IMR-90 (cell line): ENCODE results near the gene KRTAP4-2. TPM values are rescaled to one million over a fixed set of nuclear protein-coding genes. Genes with fewer than 3 reads are reported as not detected.

Source experiments
- ATAC-seq: fragments of 200-7000 bp; cut with Tn5 transposase; 2 replicates; pipeline ENCODE4 v1.9.1; 2020; ENCODE audit warnings: low read depth, mild to moderate bottlenecking, moderate library complexity
- BruUV-seq: library from RNA; stranded (reverse); fragments of 400-500 nt; replicated peaks from 2 replicates; lab custom pipeline; 2021; lab: Mats Ljungman, UMichigan
- CTCF ChIA-PET: fragments of 300-600 bp; formaldehyde crosslinking; extraction: SDS; loops from one replicate; lab custom pipeline; 2021; ENCODE audit warnings: antibody characterized with exemption; lab: Yijun Ruan, JAX
- POLR2A ChIA-PET: fragments of 300-600 bp; sonication (Branson Sonifier 250); formaldehyde crosslinking; loops from one replicate; lab custom pipeline; 2022; ENCODE audit warnings: antibody characterized with exemption; ENCODE audit not compliant: unreplicated experiment; lab: Charles Lee
- DNase-seq: peaks from one replicate; pipeline ENCODE4 v3.0.0; 2013
- H2AFZ ChIP-seq: replicated peaks from 2 replicates; pipeline ENCODE3; 2013; ENCODE audit warnings: low read length, mild to moderate bottlenecking; ENCODE audit not compliant: poor library complexity
- H2AK5ac ChIP-seq: 2 replicates; pipeline ENCODE4 v1.6.1; 2013; ENCODE audit warnings: low read depth, low read length, inconsistent platforms
- H2AK9ac ChIP-seq: replicated peaks from 2 replicates; pipeline ENCODE3; 2013; ENCODE audit warnings: mild to moderate bottlenecking, low read depth, low read length, moderate library complexity; ENCODE audit not compliant: poor library complexity
- H2BK120ac ChIP-seq: 2 replicates; pipeline ENCODE4 v1.6.1; 2013; ENCODE audit warnings: low read depth, low read length, inconsistent platforms
- H2BK15ac ChIP-seq: 3 replicates; pipeline ENCODE4 v1.6.1; 2013; ENCODE audit warnings: low read depth, low read length, inconsistent platforms
- H2BK20ac ChIP-seq: 2 replicates; pipeline ENCODE4 v1.6.1; 2013; ENCODE audit warnings: low read depth, mild to moderate bottlenecking, inconsistent platforms, low read length, moderate library complexity
- H2BK5ac ChIP-seq: 2 replicates; pipeline ENCODE4 v1.6.1; 2013; ENCODE audit warnings: mild to moderate bottlenecking, low read depth, low read length, inconsistent platforms; ENCODE audit not compliant: poor library complexity, severe bottlenecking
- H3K14ac ChIP-seq: replicated peaks from 2 replicates; pipeline ENCODE4 v1.6.1; 2013; ENCODE audit warnings: low read depth, low read length, inconsistent platforms
- H3K18ac ChIP-seq: 2 replicates; pipeline ENCODE4 v1.6.1; 2013; ENCODE audit warnings: low read depth, low read length, control low read depth
- H3K23ac ChIP-seq: 2 replicates; pipeline ENCODE4 v1.6.1; 2013; ENCODE audit warnings: low read depth, low read length, inconsistent platforms
- H3K27ac ChIP-seq: 2 replicates; pipeline ENCODE4 v1.5.1; 2013; ENCODE audit warnings: mild to moderate bottlenecking, control low read depth, low read length; ENCODE audit not compliant: insufficient read depth
- H3K27me3 ChIP-seq: 2 replicates; pipeline ENCODE4 v1.6.1; 2013; ENCODE audit warnings: low read length; ENCODE audit not compliant: control insufficient read depth, insufficient read depth
- H3K36me3 ChIP-seq: 2 replicates; pipeline ENCODE4 v1.6.1; 2013; ENCODE audit warnings: low read length, mixed read lengths; ENCODE audit not compliant: control insufficient read depth, insufficient read depth
- H3K4ac ChIP-seq: 2 replicates; pipeline ENCODE4 v1.6.1; 2013; ENCODE audit warnings: low read depth, low read length, inconsistent platforms
- H3K4me1 ChIP-seq: 2 replicates; pipeline ENCODE4 v1.6.1; 2013; ENCODE audit warnings: low read length, mixed read lengths; ENCODE audit not compliant: control insufficient read depth, insufficient read depth
- H3K4me2 ChIP-seq: 2 replicates; pipeline ENCODE4 v1.6.1; 2013; ENCODE audit warnings: low read depth, mild to moderate bottlenecking, control low read depth, low read length, moderate library complexity
- H3K4me3 ChIP-seq: 2 replicates; pipeline ENCODE4 v1.5.1; 2013; ENCODE audit warnings: low read depth, mild to moderate bottlenecking, control low read depth, low read length, moderate library complexity; ENCODE audit not compliant: insufficient read depth
- H3K56ac ChIP-seq: 2 replicates; pipeline ENCODE4 v1.6.1; 2013; ENCODE audit warnings: low read length, inconsistent platforms; ENCODE audit not compliant: insufficient read depth; ENCODE audit errors: extremely low read depth
- H3K79me1 ChIP-seq, 2 experiments: 2 replicates each; pipeline ENCODE4 v1.6.1; 2013; ENCODE audit warnings: low read length in 2 of 2, inconsistent platforms in 1 of 2, low read depth in 1 of 2
- H3K9ac ChIP-seq: 2 replicates; pipeline ENCODE4 v1.6.1; 2013; ENCODE audit warnings: low read depth, low read length, control low read depth
- H3K9me1 ChIP-seq: 2 replicates; pipeline ENCODE4 v1.6.1; 2013; ENCODE audit warnings: low read length, inconsistent platforms; ENCODE audit not compliant: insufficient read depth
- H3K9me3 ChIP-seq: 2 replicates; pipeline ENCODE4 v1.6.1; 2013; ENCODE audit warnings: low read length; ENCODE audit not compliant: control insufficient read depth, insufficient read depth
- H4K20me1 ChIP-seq: 2 replicates; pipeline ENCODE4 v1.6.1; 2013; ENCODE audit warnings: low read length, inconsistent platforms; ENCODE audit not compliant: insufficient read depth
- H4K5ac ChIP-seq: 2 replicates; pipeline ENCODE4 v1.6.1; 2013; ENCODE audit warnings: mild to moderate bottlenecking, low read depth, low read length, control low read depth
- H4K8ac ChIP-seq, 2 experiments: 2 replicates each; pipeline ENCODE4 v1.6.1; 2013; ENCODE audit warnings: low read depth in 2 of 2, low read length in 2 of 2, control low read depth in 1 of 2, inconsistent platforms in 1 of 2
- H4K91ac ChIP-seq: 2 replicates; pipeline ENCODE4 v1.6.1; 2013; ENCODE audit warnings: low read depth, low read length, inconsistent platforms; ENCODE audit not compliant: insufficient read depth
- CHD1 ChIP-seq: IDR thresholded peaks from 2 replicates; pipeline ENCODE4 v1.6.1; 2012; ENCODE audit warnings: low read depth, low read length, improper control_type of control experiment
- CTCF ChIP-seq: conservative IDR thresholded peaks from 2 replicates; pipeline ENCODE4 v1.5.1; 2012; ENCODE audit warnings: mild to moderate bottlenecking, low read depth, low read length, improper control_type of control experiment
- ELK1 ChIP-seq: fragments of 150-350 bp; IDR thresholded peaks from 2 replicates; pipeline ENCODE4 v1.6.1; 2016; ENCODE audit warnings: low read depth, mild to moderate bottlenecking, low read length, moderate library complexity, borderline replicate concordance
- FOS ChIP-seq: fragments of 150-350 bp; IDR thresholded peaks from 2 replicates; pipeline ENCODE4 v1.6.1; 2016; ENCODE audit warnings: low read depth, low read length
- MAFK ChIP-seq: IDR thresholded peaks from 2 replicates; pipeline ENCODE4 v1.6.1; 2012; ENCODE audit warnings: low read depth, low read length, improper control_type of control experiment
- MXI1 ChIP-seq: IDR thresholded peaks from 2 replicates; pipeline ENCODE4 v1.6.1; 2012; ENCODE audit warnings: low read depth, mild to moderate bottlenecking, low read length, moderate library complexity, borderline replicate concordance
- RFX5 ChIP-seq: IDR thresholded peaks from 2 replicates; pipeline ENCODE4 v1.8.0; 2012; ENCODE audit warnings: low read depth, mild to moderate bottlenecking, low read length, moderate library complexity
- SMC3 ChIP-seq: fragments of 150-350 bp; IDR thresholded peaks from 2 replicates; pipeline ENCODE4 v1.6.1; 2016; ENCODE audit warnings: low read depth, mild to moderate bottlenecking, antibody characterized with exemption, low read length, moderate library complexity
- USF2 ChIP-seq: fragments of 150-350 bp; IDR thresholded peaks from 2 replicates; pipeline ENCODE4 v1.6.1; 2017; ENCODE audit warnings: mild to moderate bottlenecking, antibody characterized with exemption, low read length, low read depth
- WGBS, 2 experiments: methylation state at CpG; one replicate each; pipeline versions ENCODE4 v1.1.5 to v1.1.7; 2013; ENCODE audit warnings: missing lambda C conversion rate in 2 of 2; ENCODE audit not compliant: insufficient read length in 1 of 2; ENCODE audit errors: extremely low coverage in 2 of 2; 5-methylcytosine and 5-hydroxymethylcytosine counted together
- dilution Hi-C: fragments of 300-500 bp; cut with HindIII; formaldehyde crosslinking; loops from one replicate; pipeline ENCODE4 v1.14.3; 2018; ENCODE audit warnings: low sequenced_read_pairs; ENCODE audit not compliant: unreplicated experiment
- in situ Hi-C: fragments of 300-500 bp; cut with MboI; formaldehyde crosslinking; loops from 3 replicates; pipeline ENCODE4 v1.14.3; 2019; ENCODE audit warnings: low sequenced_read_pairs, inconsistent platforms, mixed read lengths
- intact Hi-C: fragments of 100-400 bp; cut with micrococcal nuclease; formaldehyde crosslinking; loops from 2 replicates; pipeline ENCODE4 v1.10.0; 2022
- polyA plus RNA-seq, 3 experiments: library from polyadenylated mRNA; depleted of rRNA; stranded (reverse); fragments of >200 nt; gene quantifications; 2 replicates each; pipeline ENCODE4 v1.2.3, GENCODE V29; 2012; ENCODE audit warnings: low replicate concordance in 1 of 3
- total RNA-seq: library from RNA; depleted of rRNA; stranded (reverse); fragments of >200 nt; gene quantifications from 2 replicates; pipeline ENCODE4 v1.2.3, GENCODE V29; 2012

Gene KRTAP4-2
- total and polyA plus RNA-seq, 2 of the 4 experiments (the other 2 are of a cell fraction), result not detected

DNA sequence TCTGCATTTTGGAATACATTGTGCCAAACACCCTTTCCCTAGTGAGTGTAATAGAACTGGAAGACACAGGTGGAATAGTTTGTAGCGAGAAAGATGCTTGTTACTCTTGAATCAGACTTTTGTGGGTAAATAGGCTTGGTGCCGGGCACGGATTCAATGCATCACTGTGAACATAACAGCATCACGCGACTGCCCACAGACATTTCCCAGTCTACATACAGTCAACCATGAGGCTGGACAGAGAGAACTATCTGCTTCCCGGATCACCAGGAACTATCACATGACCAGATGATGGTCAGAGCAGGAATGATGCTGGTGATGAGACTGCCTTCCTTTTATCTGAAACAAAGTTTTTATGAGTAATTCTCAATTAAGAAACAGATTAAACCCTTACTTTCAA lies 48.0 kb upstream of the KRTAP4-2 start:
- no peak overlapping the region for H3K9ac ChIP-seq
- no peaks in the 10 kb centered on the region for H3K4me1 ChIP-seq
- H4K20me1 ChIP-seq, result no peaks in the 10 kb centered on the region
- no peak overlapping the region for H3K27ac ChIP-seq
- no peak overlapping the region for H2AFZ ChIP-seq
- ChIA-PET POLR2A (no interaction called here), CTCF (no interaction called here)
- no peak overlapping the region for H3K4ac ChIP-seq
- H2BK20ac ChIP-seq, result no peak overlapping the region
- no peak overlapping the region for H3K56ac ChIP-seq
- BruUV-seq, result no TSS peak
- in situ Hi-C loops (no loop called here), dilution Hi-C loops (no loop called here), intact Hi-C loops (no loop called here)
- no peak overlapping the region for H2AK5ac ChIP-seq
- no CpG with 5 or more reads among the region's 6 CpGs for WGBS, 2 experiments
- H3K4me3 ChIP-seq, result no peak overlapping the region
- no peak overlapping the region for H2BK120ac ChIP-seq
- DNase-seq, result no peak
- no peak overlapping the region for H3K4me2 ChIP-seq
- H3K36me3 ChIP-seq, result no peaks in the 10 kb centered on the region
- no peak overlapping the region; the same call in 1 of the 2 replicates for H3K14ac ChIP-seq
- H4K91ac ChIP-seq, result no peak overlapping the region
- H3K18ac ChIP-seq, result no peak overlapping the region
- TF ChIP-seq CTCF (no peak), CHD1 (no peak), USF2 (no peak), RFX5 (no peak), SMC3 (no peak), FOS (no peak), MAFK (no peak), MXI1 (no peak), ELK1 (no peak)
- H2BK5ac ChIP-seq, result no peak overlapping the region
- H4K8ac ChIP-seq, result no peak overlapping the region
- H4K5ac ChIP-seq, result no peak overlapping the region
- H2BK15ac ChIP-seq, result no peak overlapping the region
- no peaks in the 10 kb centered on the region for H3K9me3 ChIP-seq
- peaks cover 4% of the 10 kb centered on the region; the same call in 1 of the 2 replicates for H3K27me3 ChIP-seq
- H3K79me1 ChIP-seq, result no peaks in the 10 kb centered on the region
- H3K23ac ChIP-seq, result no peak overlapping the region
- H2AK9ac ChIP-seq, result no peak overlapping the region
- no peaks in the 10 kb centered on the region; the same call in 1 of the 2 replicates for H3K9me1 ChIP-seq
- no peak for ATAC-seq
